Ishikawa (cell line): ENCODE measurements around the gene EBF4.

Experiments used
- CEBPB ChIP-seq: IDR thresholded peaks from 2 replicates; pipeline ENCODE4 v1.6.1; 2012
- CREB1 ChIP-seq: IDR thresholded peaks from 2 replicates; pipeline ENCODE4 v1.6.1; 2012; ENCODE audit warnings: low read depth
- EP300 ChIP-seq: IDR thresholded peaks from 2 replicates; pipeline ENCODE4 v1.6.1; 2012; ENCODE audit warnings: borderline replicate concordance
- MAX ChIP-seq: IDR thresholded peaks from 2 replicates; pipeline ENCODE4 v1.6.1; 2012
- NFIC ChIP-seq: IDR thresholded peaks from 2 replicates; pipeline ENCODE4 v1.6.1; 2012
- TAF1 ChIP-seq: IDR thresholded peaks from 2 replicates; pipeline ENCODE4 v1.6.1; 2012; ENCODE audit warnings: low read depth, mild to moderate bottlenecking
- TCF12 ChIP-seq: IDR thresholded peaks from 2 replicates; pipeline ENCODE4 v1.6.1; 2012; ENCODE audit warnings: low read depth
- USF1 ChIP-seq: IDR thresholded peaks from 2 replicates; pipeline ENCODE4 v1.6.1; 2012
- YY1 ChIP-seq: IDR thresholded peaks from 2 replicates; pipeline ENCODE4 v1.6.1; 2012; ENCODE audit warnings: low read depth

GRCh38 chr20:2798814-2799213, 106.2 kb downstream of the EBF4 start:
- TF ChIP-seq EP300 (no peak), TCF12 (no peak), CREB1 (no peak), MAX (no peak), NFIC (peak; percentile 40; the same call in 1 of the 2 replicates), YY1 (no peak), CEBPB (no peak), TAF1 (no peak), USF1 (no peak)
